GM12875 (cell line): Measurements from ENCODE around the gene NSUN6.

ENCODE experiments used
- H3K4me3 ChIP-seq: one replicate; pipeline ENCODE4 v1.5.1; 2011; ENCODE audit warnings: low read depth, low read length, control low read depth
- CTCF ChIP-seq: IDR thresholded peaks from 2 replicates; pipeline ENCODE4 v1.5.1; 2011; ENCODE audit warnings: low read depth, mild to moderate bottlenecking, control low read depth, inconsistent platforms, low read length, moderate library complexity, borderline replicate concordance; ENCODE audit not compliant: insufficient read depth

The NSUN6 gene

GRCh38 chr10:18500576-18500975, 150.8 kb downstream of the NSUN6 start:
- TF ChIP-seq CTCF: no peak
- H3K4me3 ChIP-seq: no peak overlapping the region

GRCh38 chr10:18498998-18499397, 152.4 kb downstream of the NSUN6 start:
- H3K4me3 ChIP-seq: no peak overlapping the region
- TF ChIP-seq CTCF: no peak

- no peak overlapping the region for H3K4me3 ChIP-seq
- TF ChIP-seq CTCF: no peak
Observed at GRCh38 chr10:18497806-18498369, 153.5 kb downstream of the NSUN6 start.
